Cardiac muscle cell (in vitro differentiated cells and primary cell): Measurements from ENCODE around the gene BMAL1. TPM values are rescaled to one million over a fixed set of nuclear protein-coding genes. Genes with fewer than 3 reads are reported as not detected.

Experiments
- DNase-seq, 2 donors: peaks; one replicate each; pipeline versions ENCODE4 v3.0.0 to v3.0.0-alpha.2; 2010 to 2017; ENCODE audit warnings: low read depth in 1 of 2, low spot score in 1 of 2
- H3K27ac ChIP-seq: fragments of 200-600 bp; sonication (generic); 2 replicates; pipeline ENCODE4 v1.5.1; 2016
- H3K27me3 ChIP-seq: fragments of 200-600 bp; sonication (generic); 2 replicates; pipeline ENCODE4 v1.6.0; 2016; ENCODE audit warnings: control low read depth
- H3K36me3 ChIP-seq: fragments of 200-600 bp; sonication (generic); 2 replicates; pipeline ENCODE4 v1.5.1; 2016; ENCODE audit warnings: control low read depth
- H3K4me1 ChIP-seq: fragments of 200-600 bp; sonication (generic); 2 replicates; pipeline ENCODE4 v1.8.1; 2017; ENCODE audit warnings: low read depth, mild to moderate bottlenecking, mixed run types
- H3K4me3 ChIP-seq: fragments of 200-600 bp; sonication (generic); 2 replicates; pipeline ENCODE4 v1.5.1; 2016; ENCODE audit warnings: mild to moderate bottlenecking
- H3K9me3 ChIP-seq: fragments of 200-600 bp; sonication (generic); 2 replicates; pipeline ENCODE4 v1.5.1; 2017; ENCODE audit warnings: low read depth, mild to moderate bottlenecking, control low read depth
- polyA plus RNA-seq: library from polyadenylated mRNA; unstranded; fragments of >200 nt; fragmentation: Nextera tagmentation; extraction: Ambion mirVana; gene quantifications from 2 replicates; pipeline ENCODE4 v1.2.1, GENCODE V29; 2016
- total RNA-seq: library from RNA; depleted of rRNA; stranded (reverse); fragments of >200 nt; gene quantifications from 2 replicates; pipeline ENCODE4 v1.2.3, GENCODE V29; 2016
- TF ChIP-seq, protein P1 (sequence below): IDR thresholded peaks from 2 replicates; pipeline ENCODE4 v1.5.1; 2012; ENCODE audit warnings: low read depth, mild to moderate bottlenecking, low read length

The BMAL1 gene
- total and polyA plus RNA-seq, 2 experiments from 2014 or later, result 3.9 to 12.4 TPM

- peaks cover 39% of the 10 kb centered on the region for H3K27me3 ChIP-seq
- no peaks in the 10 kb centered on the region for H3K36me3 ChIP-seq
- no peaks in the 10 kb centered on the region for H3K9me3 ChIP-seq
- H3K4me1 ChIP-seq, result no peaks in the 10 kb centered on the region
- TF ChIP-seq, protein P1, sequence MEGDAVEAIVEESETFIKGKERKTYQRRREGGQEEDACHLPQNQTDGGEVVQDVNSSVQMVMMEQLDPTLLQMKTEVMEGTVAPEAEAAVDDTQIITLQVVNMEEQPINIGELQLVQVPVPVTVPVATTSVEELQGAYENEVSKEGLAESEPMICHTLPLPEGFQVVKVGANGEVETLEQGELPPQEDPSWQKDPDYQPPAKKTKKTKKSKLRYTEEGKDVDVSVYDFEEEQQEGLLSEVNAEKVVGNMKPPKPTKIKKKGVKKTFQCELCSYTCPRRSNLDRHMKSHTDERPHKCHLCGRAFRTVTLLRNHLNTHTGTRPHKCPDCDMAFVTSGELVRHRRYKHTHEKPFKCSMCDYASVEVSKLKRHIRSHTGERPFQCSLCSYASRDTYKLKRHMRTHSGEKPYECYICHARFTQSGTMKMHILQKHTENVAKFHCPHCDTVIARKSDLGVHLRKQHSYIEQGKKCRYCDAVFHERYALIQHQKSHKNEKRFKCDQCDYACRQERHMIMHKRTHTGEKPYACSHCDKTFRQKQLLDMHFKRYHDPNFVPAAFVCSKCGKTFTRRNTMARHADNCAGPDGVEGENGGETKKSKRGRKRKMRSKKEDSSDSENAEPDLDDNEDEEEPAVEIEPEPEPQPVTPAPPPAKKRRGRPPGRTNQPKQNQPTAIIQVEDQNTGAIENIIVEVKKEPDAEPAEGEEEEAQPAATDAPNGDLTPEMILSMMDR, result no peak
- H3K4me3 ChIP-seq, result no peak overlapping the region
- DNase-seq, result no peak
- H3K27ac ChIP-seq, result no peak overlapping the region
Measured at GRCh38 chr11:13283636-13284035, 6.0 kb downstream of the BMAL1 start.

GRCh38 chr11:13284776-13285588 lies 7.4 kb downstream of the BMAL1 start:
- no peaks in the 10 kb centered on the region for H3K9me3 ChIP-seq
- no peaks in the 10 kb centered on the region for H3K36me3 ChIP-seq
- peaks cover 26% of the 10 kb centered on the region for H3K27me3 ChIP-seq
- TF ChIP-seq, protein P1, result no peak
- H3K27ac ChIP-seq, result no peak overlapping the region
- H3K4me3 ChIP-seq, result no peak overlapping the region
- DNase-seq, result no peak
- H3K4me1 ChIP-seq, result no peaks in the 10 kb centered on the region

GRCh38 chr11:13286279-13286821 lies 8.8 kb downstream of the BMAL1 start:
- H3K27ac ChIP-seq, result no peak overlapping the region
- no peak for DNase-seq
- no peaks in the 10 kb centered on the region for H3K9me3 ChIP-seq
- no peak overlapping the region for H3K4me3 ChIP-seq
- TF ChIP-seq, protein P1, result no peak
- H3K4me1 ChIP-seq, result no peaks in the 10 kb centered on the region
- H3K36me3 ChIP-seq, result no peaks in the 10 kb centered on the region
- peaks cover 12% of the 10 kb centered on the region for H3K27me3 ChIP-seq

GRCh38 chr11:13287036-13287435 lies 9.4 kb downstream of the BMAL1 start:
- H3K4me3 ChIP-seq, result no peak overlapping the region
- no peaks in the 10 kb centered on the region for H3K9me3 ChIP-seq
- H3K27ac ChIP-seq, result no peak overlapping the region
- no peaks in the 10 kb centered on the region for H3K4me1 ChIP-seq
- TF ChIP-seq, protein P1, result no peak
- H3K36me3 ChIP-seq, result no peaks in the 10 kb centered on the region
- H3K27me3 ChIP-seq, result peaks cover 6% of the 10 kb centered on the region
- DNase-seq, result no peak

GRCh38 chr11:13287681-13288080 lies 10.1 kb downstream of the BMAL1 start:
- TF ChIP-seq, protein P1, result no peak
- DNase-seq, result no peak
- no peaks in the 10 kb centered on the region for H3K36me3 ChIP-seq
- no peaks in the 10 kb centered on the region for H3K9me3 ChIP-seq
- no peaks in the 10 kb centered on the region for H3K4me1 ChIP-seq
- H3K27ac ChIP-seq, result no peak overlapping the region
- no peaks in the 10 kb centered on the region for H3K27me3 ChIP-seq
- H3K4me3 ChIP-seq, result no peak overlapping the region
